A549 (cell line): ENCODE data around the gene SMARCA4. TPM values are rescaled to one million over a fixed set of nuclear protein-coding genes. Genes with fewer than 3 reads are reported as not detected.
"Not testable (repeated sequence)": the region's sequence is repeated elsewhere in the genome, so short reads cannot be mapped to it uniquely, and the experiment has no call there.

Experiments
- ATAC-seq, 2 experiments: fragments of 200-7000 bp in 1 of 2; fragments of >200 bp in 1 of 2; cut with Nextera tagmentation in 1 of 2; cut with Tn5 transposase in 1 of 2; 3 replicates each; pipeline versions ENCODE4 v1.8.0 to v1.9.1; 2018 to 2020; ENCODE audit warnings: mild to moderate bottlenecking in 1 of 2, moderate library complexity in 1 of 2
- CTCF ChIA-PET: fragments of 300-600 bp; sonication (Branson Sonifier 250); formaldehyde crosslinking; extraction: SDS; loops from one replicate; lab custom pipeline; 2021; ENCODE audit warnings: antibody characterized with exemption, inconsistent platforms; lab: Yijun Ruan, JAX
- POLR2A ChIA-PET: fragments of 350-600 bp; formaldehyde crosslinking; extraction: SDS; loops from one replicate; lab custom pipeline; 2021; ENCODE audit warnings: antibody characterized with exemption, inconsistent platforms; lab: Yijun Ruan, JAX
- DNase-seq, 2 experiments: peaks; one replicate each; pipeline versions ENCODE4 v3.0.0 to v3.0.0-alpha.2; 2011 to 2016; ENCODE audit warnings: low read depth in 1 of 2, low spot score in 1 of 2
- FAIRE-seq: peaks from 2 replicates; lab custom pipeline; 2011; peaks lifted over from hg19 to GRCh38; lab: Jason Lieb, UNC
- H3K27ac ChIP-seq, 2 experiments: fragments of >200 bp; sonication (Bioruptor Twin); formaldehyde crosslinking; 3 replicates each; pipeline ENCODE4 v1.5.1; 2016 to 2017
- H3K4me1 ChIP-seq: fragments of >200 bp; sonication (Bioruptor Twin); formaldehyde crosslinking; 3 replicates; pipeline ENCODE4 v1.6.1; 2016
- H3K4me2 ChIP-seq: fragments of >200 bp; sonication (Bioruptor Twin); formaldehyde crosslinking; 3 replicates; pipeline ENCODE4 v1.6.1; 2016
- H3K4me3 ChIP-seq: fragments of >200 bp; sonication (Bioruptor Twin); formaldehyde crosslinking; 3 replicates; pipeline ENCODE4 v1.5.1; 2016
- H3K9me3 ChIP-seq: fragments of >200 bp; sonication (Bioruptor Twin); formaldehyde crosslinking; 3 replicates; pipeline ENCODE4 v1.6.1; 2016
- ATOH8 ChIP-seq: fragments of 250-450 bp; sonication (Bioruptor Pico); IDR thresholded peaks from 2 replicates; pipeline ENCODE4 v1.5.0; 2020; ENCODE audit warnings: low read depth, mild to moderate bottlenecking, moderate library complexity
- BCL3 ChIP-seq: fragments of >200 bp; sonication (Bioruptor Twin); formaldehyde crosslinking; IDR thresholded peaks from 3 replicates; pipeline ENCODE4 v1.6.1; 2016
- CBX2 ChIP-seq: fragments of 200-600 bp; sonication (generic); IDR thresholded peaks from 2 replicates; pipeline ENCODE4 v1.6.1; 2016; ENCODE audit warnings: low read depth, mild to moderate bottlenecking, borderline replicate concordance
- CHD2 ChIP-seq: fragments of 150-350 bp; IDR thresholded peaks from 2 replicates; pipeline ENCODE4 v1.6.1; 2014; ENCODE audit warnings: low read length; ENCODE audit not compliant: partially characterized antibody
- CHD4 ChIP-seq: fragments of 200-600 bp; sonication (generic); IDR thresholded peaks from 2 replicates; pipeline ENCODE4 v1.6.1; 2016; ENCODE audit warnings: antibody characterized with exemption, mild to moderate bottlenecking, borderline replicate concordance
- EHF ChIP-seq: fragments of 250-450 bp; sonication (Bioruptor Pico); IDR thresholded peaks from 2 replicates; pipeline ENCODE4 v1.5.0; 2020; ENCODE audit warnings: mild to moderate bottlenecking
- EP300 ChIP-seq, 2 experiments: fragments of >200 bp; sonication (Bioruptor Twin); formaldehyde crosslinking; IDR thresholded peaks; 2 replicates in 1 of 2; 3 replicates in 1 of 2; pipeline ENCODE4 v1.6.1; 2016 to 2017
- FOSB ChIP-seq: fragments of 250-450 bp; sonication (Bioruptor Pico); IDR thresholded peaks from 2 replicates; pipeline ENCODE4 v1.5.0; 2020; ENCODE audit warnings: mild to moderate bottlenecking, moderate library complexity
- FOXS1 ChIP-seq: fragments of 250-450 bp; sonication (Bioruptor Pico); IDR thresholded peaks from 2 replicates; pipeline ENCODE4 v1.5.0; 2020; ENCODE audit warnings: mild to moderate bottlenecking, moderate library complexity
- HDAC2 ChIP-seq: fragments of 200-600 bp; sonication (generic); IDR thresholded peaks from 2 replicates; pipeline ENCODE4 v1.6.1; 2016
- HOXA7 ChIP-seq: fragments of 250-450 bp; sonication (Bioruptor Pico); IDR thresholded peaks from 2 replicates; pipeline ENCODE4 v1.5.0; 2020; ENCODE audit warnings: mild to moderate bottlenecking, moderate library complexity
- JUNB ChIP-seq: fragments of >200 bp; sonication (Bioruptor Twin); formaldehyde crosslinking; IDR thresholded peaks from 2 replicates; pipeline ENCODE4 v1.6.1; 2016
- MAZ ChIP-seq: fragments of 150-350 bp; IDR thresholded peaks from 2 replicates; pipeline ENCODE4 v1.6.1; 2014; ENCODE audit warnings: antibody characterized with exemption, low read depth, low read length, borderline replicate concordance
- PBX3 ChIP-seq: IDR thresholded peaks from 2 replicates; pipeline ENCODE4 v1.6.1; 2012
- SMC3 ChIP-seq: fragments of >200 bp; sonication (Bioruptor Twin); formaldehyde crosslinking; IDR thresholded peaks from 3 replicates; pipeline ENCODE4 v1.6.1; 2018; ENCODE audit warnings: inconsistent platforms
- TFCP2L1 ChIP-seq: fragments of 250-450 bp; sonication (Bioruptor Pico); IDR thresholded peaks from 2 replicates; pipeline ENCODE4 v1.5.0; 2021; ENCODE audit warnings: mild to moderate bottlenecking
- ZC3H11A ChIP-seq: fragments of 450-650 bp; IDR thresholded peaks from 2 replicates; pipeline ENCODE4 v1.6.1; 2014; ENCODE audit warnings: antibody characterized with exemption, mild to moderate bottlenecking
- WGBS: methylation state at CpG from one replicate; pipeline ENCODE4 v1.1.6; 2017; ENCODE audit errors: missing lambda C conversion rate; 5-methylcytosine and 5-hydroxymethylcytosine counted together
- polyA plus RNA-seq, 4 experiments: library from polyadenylated mRNA; depleted of rRNA in 3 of 4; stranded (reverse); fragments of >200 nt; fragmentation: RNase III in 1 of 4; extraction: RNeasy Plus Mini Kit Qiagen cat#74134 plus additional on column Dnase treatment in 1 of 4; gene quantifications; 2 replicates in 3 of 4; 3 replicates in 1 of 4; pipeline ENCODE4 v1.2.3, GENCODE V29; 2011 to 2017
- TF ChIP-seq, protein P1 (sequence below): fragments of 250-450 bp; sonication (Bioruptor Pico); IDR thresholded peaks from 2 replicates; pipeline ENCODE4 v1.5.0; 2021; ENCODE audit warnings: mild to moderate bottlenecking, moderate library complexity, borderline replicate concordance

The SMARCA4 gene
- polyA plus RNA-seq, 2 of the 4 experiments (the other 2 are of a cell fraction): 8.1 to 11.9 TPM

- TF ChIP-seq HOXA7 (no peak), CBX2 (no peak), CHD4 (no peak), TFCP2L1 (CRISPR knock-in tag) (no peak), FOSB (CRISPR knock-in tag) (no peak), MAZ (no peak), HDAC2 (no peak), EHF (CRISPR knock-in tag) (no peak), SMC3 (no peak), CHD2 (no peak), BCL3 (no peak), ATOH8 (CRISPR knock-in tag) (no peak), JUNB (no peak), PBX3 (no peak), FOXS1 (CRISPR knock-in tag) (no peak), ZC3H11A (no peak)
- TF ChIP-seq, protein P1, sequence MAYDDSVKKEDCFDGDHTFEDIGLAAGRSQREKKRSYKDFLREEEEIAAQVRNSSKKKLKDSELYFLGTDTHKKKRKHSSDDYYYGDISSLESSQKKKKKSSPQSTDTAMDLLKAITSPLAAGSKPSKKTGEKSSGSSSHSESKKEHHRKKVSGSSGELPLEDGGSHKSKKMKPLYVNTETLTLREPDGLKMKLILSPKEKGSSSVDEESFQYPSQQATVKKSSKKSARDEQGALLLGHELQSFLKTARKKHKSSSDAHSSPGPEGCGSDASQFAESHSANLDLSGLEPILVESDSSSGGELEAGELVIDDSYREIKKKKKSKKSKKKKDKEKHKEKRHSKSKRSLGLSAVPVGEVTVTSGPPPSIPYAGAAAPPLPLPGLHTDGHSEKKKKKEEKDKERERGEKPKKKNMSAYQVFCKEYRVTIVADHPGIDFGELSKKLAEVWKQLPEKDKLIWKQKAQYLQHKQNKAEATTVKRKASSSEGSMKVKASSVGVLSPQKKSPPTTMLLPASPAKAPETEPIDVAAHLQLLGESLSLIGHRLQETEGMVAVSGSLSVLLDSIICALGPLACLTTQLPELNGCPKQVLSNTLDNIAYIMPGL (CRISPR knock-in tag): no peak
- no peak for FAIRE-seq
- Histone ChIP-seq H3K4me2 (no peak overlapping the region), H3K4me1 (no peaks in the 10 kb centered on the region), H3K27ac (no peak overlapping the region), H3K9me3 (no peaks in the 10 kb centered on the region), H3K4me3 (no peak overlapping the region)
- no peak for DNase-seq
- ChIA-PET POLR2A (no interaction called here), CTCF (interaction anchor here (1.1 to 1.4 kb wide), 2 partner anchors 23 to 68 kb away, joined by 4 to 5 read pairs; no protein-coding TSS in a partner anchor)
- ATAC-seq: 0 out of 6 replicates have a peak, but pooled peaks of 1 of the 2 experiments have one; percentile 43
- 91% methylated on average over 9 of the region's 16 CpGs for WGBS
These were observed 142.1 kb downstream of the SMARCA4 start for GRCh38 chr19:11102944-11103343.

- H3K9me3 ChIP-seq, ATAC-seq, H3K4me3 ChIP-seq, DNase-seq, H3K27ac ChIP-seq, H3K4me2 ChIP-seq, H3K4me1 ChIP-seq, POLR2A ChIA-PET, FAIRE-seq: not testable (repeated sequence)
- CTCF ChIA-PET: interaction anchor here (0.8 to 1.4 kb wide), 2 partner anchors 22 to 68 kb away, joined by 4 to 5 read pairs; no protein-coding TSS in a partner anchor
- WGBS: 94% methylated on average over 10 of the region's 10 CpGs
These were observed 142.8 kb downstream of the SMARCA4 start for GRCh38 chr19:11103667-11104066.

- FAIRE-seq: no peak
- ChIA-PET POLR2A (no interaction called here), CTCF (interaction anchor here (1.6 kb wide), 1 partner anchor 21 kb away, joined by 7 read pairs; no protein-coding TSS in a partner anchor)
- DNase-seq: no peak
- H3K4me3 ChIP-seq: no peak overlapping the region
- H3K4me1 ChIP-seq: no peaks in the 10 kb centered on the region
- 89% methylated on average over 26 of the region's 36 CpGs for WGBS
- peak; percentile 8 to 43; a peak in 5 of 6 replicates for ATAC-seq
- no peak overlapping the region for H3K27ac ChIP-seq
- no peak for TF ChIP-seq EP300 (IDR thresholded peaks at IDR 0.05)
- no peak overlapping the region for H3K4me2 ChIP-seq
- H3K9me3 ChIP-seq: no peaks in the 10 kb centered on the region
These were observed 144.3 kb downstream of the SMARCA4 start for GRCh38 chr19:11105014-11105636.
